Naive B cell (primary cell): ENCODE results near the gene IL1RL1. TPM values are rescaled to one million over a fixed set of nuclear protein-coding genes. Genes with fewer than 3 reads are reported as not detected.

Experiments
- polyA plus RNA-seq, 6 donors: library from polyadenylated mRNA; unstranded; fragments of 300-500 nt; fragmentation: Illumina TruSeq; gene quantifications; one replicate each; pipeline ENCODE4 v1.2.3, GENCODE V29; 2021; ENCODE audit warnings: low read depth in 6 of 6

Gene IL1RL1
- polyA plus RNA-seq, 6 donors from 2014 or later, result not detected

Other genes with a start within 250 kb of the IL1RL1 start
- under 1 TPM in 1 of 6 donors, not detected in 5; 0.29 TPM for gene IL1R1, start 168.8 kb upstream of the IL1RL1 start, polyA plus RNA-seq
- not detected for gene IL1RL2, start 124.5 kb upstream of the IL1RL1 start, polyA plus RNA-seq
- 1 to 10 TPM in 1 of 6 donors, under 1 TPM in 4, not detected in 1; 0.15 to 1.7 (median 0.32) TPM for gene IL18R1, start 44.2 kb downstream of the IL1RL1 start, polyA plus RNA-seq
- gene IL18RAP, start 111.6 kb downstream of the IL1RL1 start, polyA plus RNA-seq, result not detected
- not detected for gene SLC9A4, start 161.7 kb downstream of the IL1RL1 start, polyA plus RNA-seq